Tibial artery (tissue), 4 donors: ENCODE results near the gene MYO1C.

Source experiments
- DNase-seq, 2 donors: peaks; one replicate each; pipeline ENCODE4 v3.0.0-alpha.2; 2019
- H3K27ac ChIP-seq, 2 donors: fragments of 200-600 bp; sonication (generic) in 1 of 2; 1 replicate in 1 of 2; 2 replicates in 1 of 2; pipeline ENCODE4 v1.5.1; 2018 to 2019; ENCODE audit warnings: mild to moderate bottlenecking in 1 of 2
- H3K27me3 ChIP-seq, 2 donors: fragments of 200-600 bp; sonication (generic) in 1 of 2; one replicate each; pipeline versions ENCODE4 v1.5.1 to v1.6.0; 2016 to 2019
- H3K36me3 ChIP-seq, 3 donors: fragments of 200-600 bp; sonication (generic) in 2 of 3; one replicate each; pipeline ENCODE4 v1.5.1; 2016 to 2019; ENCODE audit warnings: mild to moderate bottlenecking in 2 of 3
- H3K4me1 ChIP-seq, 4 donors: fragments of 200-600 bp; sonication (generic) in 2 of 4; 1 replicate in 3 of 4; 2 replicates in 1 of 4; pipeline ENCODE4 v1.5.1; 2016 to 2019
- H3K4me3 ChIP-seq, 2 donors: fragments of 200-600 bp; sonication (generic) in 1 of 2; 1 replicate in 1 of 2; 2 replicates in 1 of 2; pipeline ENCODE4 v1.5.1; 2018 to 2019; ENCODE audit warnings: mild to moderate bottlenecking in 2 of 2
- H3K9me3 ChIP-seq, 3 donors: fragments of 200-600 bp; sonication (generic) in 1 of 3; one replicate each; pipeline ENCODE4 v1.5.1; 2016 to 2019
- intact Hi-C: fragments of 100-400 bp; cut with DNase I; formaldehyde crosslinking; loops from one replicate; pipeline ENCODE4 v1.15.0; 2023; ENCODE audit warnings: low total_unique reads
- TF ChIP-seq, protein P1 (sequence below), 2 experiments: fragments of 200-600 bp in 1 of 2; fragments of 450-650 bp in 1 of 2; IDR thresholded peaks; one replicate each; pipeline ENCODE4 v1.5.1; 2017 to 2019; ENCODE audit warnings: antibody characterized with exemption in 2 of 2, mild to moderate bottlenecking in 1 of 2, moderate library complexity in 1 of 2

Gene MYO1C

DNA sequence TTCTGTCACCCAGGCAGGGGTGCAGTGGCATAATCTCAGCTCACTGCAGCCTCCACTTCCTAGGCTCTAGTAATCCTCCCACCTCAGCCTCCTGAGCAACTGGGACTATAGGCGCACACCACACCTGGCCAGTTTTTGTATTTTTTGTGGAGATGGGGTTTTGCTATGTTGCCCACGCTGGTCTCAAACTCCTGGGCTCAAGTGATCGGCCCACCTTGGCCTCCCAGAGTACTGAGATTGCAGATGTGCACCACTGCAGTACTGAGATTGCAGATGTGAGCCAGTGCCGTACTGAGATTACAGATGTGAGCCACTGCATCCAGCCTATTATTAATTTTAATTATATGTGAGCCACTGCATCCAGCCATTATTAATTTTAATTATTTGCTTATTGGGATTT is 50.3 kb downstream of the MYO1C start:
- intact Hi-C loops, result loop anchor here (10.0 kb wide), 1 partner anchor 77 kb away; no protein-coding TSS in a partner anchor
- no peak for DNase-seq
- Histone ChIP-seq H3K36me3 (peaks cover 0 to 6% (median 2%) of the 10 kb centered on the region in 3 donors), H3K9me3 (no peaks in the 10 kb centered on the region), H3K4me3 (no peak overlapping the region), H3K27ac (no peak overlapping the region), H3K27me3 (no peaks in the 10 kb centered on the region), H3K4me1 (peaks cover 0 to 42% (median 16%) of the 10 kb centered on the region in 4 donors)
- TF ChIP-seq, protein P1, sequence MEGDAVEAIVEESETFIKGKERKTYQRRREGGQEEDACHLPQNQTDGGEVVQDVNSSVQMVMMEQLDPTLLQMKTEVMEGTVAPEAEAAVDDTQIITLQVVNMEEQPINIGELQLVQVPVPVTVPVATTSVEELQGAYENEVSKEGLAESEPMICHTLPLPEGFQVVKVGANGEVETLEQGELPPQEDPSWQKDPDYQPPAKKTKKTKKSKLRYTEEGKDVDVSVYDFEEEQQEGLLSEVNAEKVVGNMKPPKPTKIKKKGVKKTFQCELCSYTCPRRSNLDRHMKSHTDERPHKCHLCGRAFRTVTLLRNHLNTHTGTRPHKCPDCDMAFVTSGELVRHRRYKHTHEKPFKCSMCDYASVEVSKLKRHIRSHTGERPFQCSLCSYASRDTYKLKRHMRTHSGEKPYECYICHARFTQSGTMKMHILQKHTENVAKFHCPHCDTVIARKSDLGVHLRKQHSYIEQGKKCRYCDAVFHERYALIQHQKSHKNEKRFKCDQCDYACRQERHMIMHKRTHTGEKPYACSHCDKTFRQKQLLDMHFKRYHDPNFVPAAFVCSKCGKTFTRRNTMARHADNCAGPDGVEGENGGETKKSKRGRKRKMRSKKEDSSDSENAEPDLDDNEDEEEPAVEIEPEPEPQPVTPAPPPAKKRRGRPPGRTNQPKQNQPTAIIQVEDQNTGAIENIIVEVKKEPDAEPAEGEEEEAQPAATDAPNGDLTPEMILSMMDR (IDR thresholded peaks at IDR 0.05), result no peak

DNA sequence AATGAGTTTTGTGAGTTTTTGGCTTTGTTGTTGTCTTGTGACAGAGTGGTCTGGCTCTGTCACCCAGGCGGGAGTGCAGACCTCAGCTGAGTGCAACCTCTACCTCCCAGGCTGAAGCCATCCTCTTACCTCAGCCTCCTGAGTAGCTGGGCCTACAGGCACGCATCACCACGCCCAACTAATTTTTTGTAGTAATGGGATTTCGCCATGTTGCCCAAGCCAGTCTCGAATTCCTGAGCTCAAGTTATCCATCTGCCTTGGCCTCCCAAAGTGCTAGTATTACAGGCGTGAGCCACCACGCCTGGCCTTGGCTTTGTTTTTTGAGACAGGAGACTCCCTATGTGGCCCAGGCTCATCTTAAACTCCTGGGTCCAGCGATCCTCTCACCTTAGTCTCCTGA is 51.6 kb downstream of the MYO1C start:
- Histone ChIP-seq H3K9me3 (no peaks in the 10 kb centered on the region), H3K27me3 (no peaks in the 10 kb centered on the region), H3K4me3 (no peak overlapping the region), H3K36me3 (peaks cover 8 to 16% (median 14%) of the 10 kb centered on the region in 3 donors), H3K4me1 (peaks cover 0 to 34% (median 11%) of the 10 kb centered on the region in 4 donors), H3K27ac (no peak overlapping the region)
- TF ChIP-seq, protein P1 (IDR thresholded peaks at IDR 0.05), result no peak
- DNase-seq, result no peak
- intact Hi-C loops, result loop anchor here (10.0 kb wide), 1 partner anchor 76 kb away; no protein-coding TSS in a partner anchor

DNA sequence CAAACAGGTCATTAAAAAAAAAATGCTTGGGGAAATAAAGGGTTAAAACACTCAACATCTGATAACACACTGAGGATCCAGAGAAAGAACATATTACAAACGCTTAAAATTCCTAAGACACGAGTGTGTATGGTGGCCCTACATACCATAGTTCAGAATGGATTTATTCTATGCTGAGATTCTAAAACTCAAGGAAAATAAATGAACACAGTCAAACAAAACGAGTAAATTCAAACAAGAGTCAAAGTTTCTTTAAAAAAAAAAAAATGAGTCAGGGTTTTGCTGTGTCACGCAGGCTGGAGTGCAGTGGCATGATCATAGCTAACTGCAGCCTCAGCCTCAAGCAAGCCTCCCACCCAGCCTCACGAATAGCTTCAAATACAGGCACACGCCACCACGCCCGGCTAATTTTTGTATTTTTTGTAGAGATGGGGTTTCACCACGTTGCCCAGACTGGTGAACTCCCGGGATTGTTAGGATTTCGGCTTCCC is 53.8 kb downstream of the MYO1C start:
- TF ChIP-seq, protein P1 (IDR thresholded peaks at IDR 0.05), result no peak
- H3K4me1 ChIP-seq, result peaks cover 0 to 15% (median 7%) of the 10 kb centered on the region in 4 donors
- H3K36me3 ChIP-seq, result peaks cover 21 to 34% (median 26%) of the 10 kb centered on the region in 3 donors
- DNase-seq, result no peak
- no peak overlapping the region for H3K4me3 ChIP-seq
- no peaks in the 10 kb centered on the region for H3K9me3 ChIP-seq
- intact Hi-C loops, result no loop called here
- H3K27ac ChIP-seq, result peak overlapping the region; percentile 8 to 18
- no peaks in the 10 kb centered on the region for H3K27me3 ChIP-seq

DNA sequence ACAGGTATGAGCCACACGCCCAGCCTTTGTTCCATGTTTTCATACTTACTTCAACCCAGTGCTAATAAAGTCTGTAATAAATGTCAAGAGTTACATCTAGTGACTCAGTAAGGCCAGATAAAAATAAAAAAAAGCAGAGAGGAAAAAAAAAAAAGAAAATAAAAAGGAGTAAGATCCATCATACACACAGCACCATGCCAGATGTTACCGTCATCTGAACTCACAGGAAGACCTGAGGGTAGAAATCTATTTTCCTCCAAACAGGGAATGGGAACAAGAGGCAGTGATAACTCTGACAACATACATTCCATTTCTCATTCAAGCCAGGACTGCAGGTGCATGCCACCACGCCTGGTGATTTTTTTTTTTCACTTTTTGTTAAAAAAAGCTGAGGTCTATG is 57.2 kb downstream of the MYO1C start:
- DNase-seq, result no peak
- no peak overlapping the region for H3K27ac ChIP-seq
- H3K27me3 ChIP-seq, result no peaks in the 10 kb centered on the region
- H3K36me3 ChIP-seq, result peaks cover 21 to 40% (median 32%) of the 10 kb centered on the region in 3 donors
- no peak overlapping the region for H3K4me3 ChIP-seq
- TF ChIP-seq, protein P1 (IDR thresholded peaks at IDR 0.05), result no peak
- peaks cover 0 to 30% (median 11%) of the 10 kb centered on the region in 4 donors for H3K4me1 ChIP-seq
- intact Hi-C loops, result no loop called here
- H3K9me3 ChIP-seq, result no peaks in the 10 kb centered on the region

DNA sequence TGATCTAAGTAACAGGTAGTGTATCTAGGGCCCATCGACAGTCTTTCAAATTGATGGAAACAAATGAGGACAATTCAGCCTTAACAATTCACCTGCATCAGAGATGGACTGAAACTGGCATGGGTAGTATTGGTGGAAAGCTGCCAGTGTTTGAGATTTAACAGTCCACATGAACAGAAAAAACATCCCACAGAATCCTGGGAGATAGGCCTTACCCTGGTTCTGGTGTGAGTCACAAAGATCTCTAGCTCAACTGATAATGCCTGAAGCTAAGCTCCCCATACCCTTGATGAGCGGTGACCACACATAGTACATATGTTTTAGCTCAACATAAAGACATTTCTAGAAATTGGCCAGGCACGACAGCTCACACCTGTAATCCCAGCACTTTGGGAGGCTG is 58.3 kb downstream of the MYO1C start:
- Histone ChIP-seq H3K4me3 (no peak overlapping the region), H3K9me3 (no peaks in the 10 kb centered on the region), H3K27ac (no peak overlapping the region), H3K27me3 (no peaks in the 10 kb centered on the region), H3K36me3 (peaks cover 23 to 49% (median 37%) of the 10 kb centered on the region in 3 donors), H3K4me1 (peaks cover 0 to 30% (median 10%) of the 10 kb centered on the region in 4 donors)
- intact Hi-C loops, result no loop called here
- TF ChIP-seq, protein P1 (IDR thresholded peaks at IDR 0.05), result no peak
- no peak for DNase-seq
